Neuronal stem cell (in vitro differentiated cells): Measurements from ENCODE around the gene DHX34.

Source experiments
- DNase-seq: peaks from one replicate; pipeline ENCODE4 v3.0.0-alpha.2; 2013; ENCODE audit warnings: low spot score
- H2AFZ ChIP-seq: one replicate; pipeline ENCODE4 v1.6.1; 2013; ENCODE audit warnings: mild to moderate bottlenecking, low read length, inconsistent platforms
- H2AK5ac ChIP-seq: 2 replicates; pipeline ENCODE4 v1.6.1; 2013; ENCODE audit warnings: low read depth, mild to moderate bottlenecking, inconsistent platforms, low read length, moderate library complexity, mixed read lengths
- H2BK120ac ChIP-seq: 2 replicates; pipeline ENCODE4 v1.6.1; 2013; ENCODE audit warnings: low read depth, mild to moderate bottlenecking, inconsistent platforms, low read length, moderate library complexity, mixed read lengths
- H2BK12ac ChIP-seq: one replicate; pipeline ENCODE4 v1.6.1; 2013; ENCODE audit warnings: low read length, inconsistent platforms
- H2BK15ac ChIP-seq: 2 replicates; pipeline ENCODE4 v1.6.1; 2013; ENCODE audit warnings: mild to moderate bottlenecking, low read length, inconsistent platforms, mixed read lengths
- H2BK5ac ChIP-seq: one replicate; pipeline ENCODE4 v1.6.1; 2013; ENCODE audit warnings: inconsistent platforms, mild to moderate bottlenecking, low read length, moderate library complexity
- H3K14ac ChIP-seq: one replicate; pipeline ENCODE4 v1.6.1; 2013; ENCODE audit warnings: low read length, inconsistent platforms
- H3K18ac ChIP-seq: 2 replicates; pipeline ENCODE4 v1.6.1; 2013; ENCODE audit warnings: low read length, inconsistent platforms
- H3K23ac ChIP-seq: 2 replicates; pipeline ENCODE4 v1.6.1; 2013; ENCODE audit warnings: low read depth, mild to moderate bottlenecking, mixed read lengths, low read length, inconsistent platforms; ENCODE audit not compliant: poor library complexity
- H3K27ac ChIP-seq: replicated peaks from 3 replicates; pipeline ENCODE4 v1.5.1; 2013; ENCODE audit warnings: low read length, inconsistent platforms
- H3K27me3 ChIP-seq, 3 experiments: 2 replicates each; pipeline ENCODE4 v1.6.1; 2013; ENCODE audit warnings: low read length in 3 of 3, mild to moderate bottlenecking in 2 of 3, inconsistent platforms in 1 of 3, low read depth in 1 of 3, mixed read lengths in 1 of 3, moderate library complexity in 1 of 3; ENCODE audit not compliant: control insufficient read depth in 3 of 3, insufficient read depth in 3 of 3
- H3K36me3 ChIP-seq, 2 donors: replicated peaks in 1 of 2; 2 replicates each; pipeline ENCODE4 v1.6.1; 2013; ENCODE audit warnings: low read length in 2 of 2; ENCODE audit not compliant: control insufficient read depth in 2 of 2, insufficient read depth in 2 of 2
- H3K4ac ChIP-seq: 2 replicates; pipeline ENCODE4 v1.6.1; 2013; ENCODE audit warnings: inconsistent platforms, mild to moderate bottlenecking, low read length, moderate library complexity
- H3K4me1 ChIP-seq, 2 donors: 1 replicate in 1 of 2; 2 replicates in 1 of 2; pipeline ENCODE4 v1.6.1; 2013; ENCODE audit warnings: low read length in 2 of 2, low read depth in 1 of 2; ENCODE audit not compliant: control insufficient read depth in 2 of 2, insufficient read depth in 1 of 2
- H3K4me2 ChIP-seq: one replicate; pipeline ENCODE4 v1.6.1; 2013; ENCODE audit warnings: mild to moderate bottlenecking, low read length, inconsistent platforms; ENCODE audit not compliant: insufficient read depth, poor library complexity, severe bottlenecking
- H3K4me3 ChIP-seq, 2 donors: 2 replicates each; pipeline ENCODE4 v1.5.1; 2013; ENCODE audit warnings: low read length in 2 of 2, mild to moderate bottlenecking in 2 of 2, inconsistent platforms in 1 of 2, moderate library complexity in 1 of 2
- H3K79me1 ChIP-seq: one replicate; pipeline ENCODE4 v1.6.1; 2013; ENCODE audit warnings: low read depth, mild to moderate bottlenecking, inconsistent platforms, low read length, moderate library complexity
- H3K9ac ChIP-seq: one replicate; pipeline ENCODE4 v1.6.1; 2013; ENCODE audit warnings: mild to moderate bottlenecking, low read depth, low read length, inconsistent platforms; ENCODE audit not compliant: poor library complexity
- H3K9me3 ChIP-seq, 2 donors: replicated peaks in 1 of 2; 2 replicates each; pipeline versions ENCODE3 to v1.6.1; 2013; ENCODE audit warnings: low read length in 2 of 2, mild to moderate bottlenecking in 2 of 2, inconsistent platforms in 1 of 2, low read depth in 1 of 2, mixed read lengths in 1 of 2, moderate library complexity in 1 of 2; ENCODE audit not compliant: control insufficient read depth in 2 of 2, insufficient read depth in 1 of 2
- H4K8ac ChIP-seq: one replicate; pipeline ENCODE4 v1.6.1; 2013; ENCODE audit warnings: low read depth, mild to moderate bottlenecking, inconsistent platforms, low read length, moderate library complexity
- H4K91ac ChIP-seq: one replicate; pipeline ENCODE4 v1.6.1; 2013; ENCODE audit warnings: low read length, low read depth, mild to moderate bottlenecking, inconsistent platforms; ENCODE audit not compliant: poor library complexity
- WGBS, 2 donors: extraction: QIAGEN DNeasy Blood & Tissue Kit; methylation state at CpG; one replicate each; pipeline ENCODE4 v1.1.7; 2013; ENCODE audit warnings: missing lambda C conversion rate in 2 of 2, mixed read lengths in 1 of 2; ENCODE audit not compliant: insufficient read length in 2 of 2, insufficient replicate concordance in 1 of 2; ENCODE audit errors: extremely low coverage in 2 of 2; 5-methylcytosine and 5-hydroxymethylcytosine counted together

DHX34 gene

GRCh38 chr19:47417107-47417745 is 68.1 kb downstream of the DHX34 start:
- H3K27ac ChIP-seq, result no peak overlapping the region
- H2BK120ac ChIP-seq, result no peak overlapping the region
- H3K4ac ChIP-seq, result no peak overlapping the region
- H3K4me2 ChIP-seq, result peak overlapping the region; percentile 98
- no peak overlapping the region for H4K8ac ChIP-seq
- no peak overlapping the region for H4K91ac ChIP-seq
- no peak overlapping the region for H3K18ac ChIP-seq
- H3K9me3 ChIP-seq, result peaks cover 0 to 2% of the 10 kb centered on the region in 2 donors
- H3K4me1 ChIP-seq, result peaks cover 30 to 35% of the 10 kb centered on the region in 2 donors
- DNase-seq, result no peak
- no peak overlapping the region for H2BK15ac ChIP-seq
- H3K79me1 ChIP-seq, result peaks cover 9% of the 10 kb centered on the region
- H3K36me3 ChIP-seq, result peaks cover 12 to 36% of the 10 kb centered on the region in 2 donors
- no peak overlapping the region for H3K14ac ChIP-seq
- no peak overlapping the region for H2BK12ac ChIP-seq
- H2BK5ac ChIP-seq, result no peak overlapping the region
- WGBS, 2 donors, result no CpG with 5 or more reads among the region's 18 CpGs
- H3K23ac ChIP-seq, result no peak overlapping the region
- peak overlapping the region in 1 of 2 donors; percentile 53 for H3K4me3 ChIP-seq
- no peak overlapping the region for H2AK5ac ChIP-seq
- peaks cover 0 to 19% (median 0%) of the 10 kb centered on the region in 3 experiments for H3K27me3 ChIP-seq
- H2AFZ ChIP-seq, result no peak overlapping the region
- H3K9ac ChIP-seq, result peak overlapping the region; percentile 86

- Histone ChIP-seq H3K27ac (no peak overlapping the region), H3K9ac (peak overlapping the region; percentile 86), H3K23ac (peak overlapping the region; percentile 16), H4K8ac (no peak overlapping the region), H3K27me3 (peaks cover 0 to 25% (median 0%) of the 10 kb centered on the region in 3 experiments), H2BK15ac (peak overlapping the region; percentile 32), H3K9me3 (peaks cover 0 to 2% of the 10 kb centered on the region in 2 donors), H3K14ac (peak overlapping the region; percentile 32), H2AK5ac (peak overlapping the region; percentile 70), H2BK12ac (no peak overlapping the region), H3K36me3 (peaks cover 11 to 33% of the 10 kb centered on the region in 2 donors), H3K4ac (peak overlapping the region; percentile 78), H4K91ac (no peak overlapping the region), H3K4me2 (peak overlapping the region; percentile 98), H3K4me3 (peak overlapping the region; percentile 53 to 86), H3K79me1 (peaks cover 9% of the 10 kb centered on the region), H3K18ac (peak overlapping the region; percentile 90), H2AFZ (peak overlapping the region; percentile 65), H3K4me1 (peaks cover 38 to 42% of the 10 kb centered on the region in 2 donors), H2BK5ac (peak overlapping the region; percentile 32), H2BK120ac (peak overlapping the region; percentile 52)
- no CpG with 5 or more reads among the region's 34 CpGs for WGBS, 2 donors
- DNase-seq, result no peak
Measured at GRCh38 chr19:47417746-47418691, 68.9 kb downstream of the DHX34 start.

GRCh38 chr19:47418692-47419029 is 69.5 kb downstream of the DHX34 start:
- Histone ChIP-seq H3K4me3 (peak overlapping the region; percentile 53 to 86), H3K4me1 (peaks cover 44 to 46% of the 10 kb centered on the region in 2 donors), H3K9ac (peak overlapping the region; percentile 86), H4K8ac (no peak overlapping the region), H2BK120ac (peak overlapping the region; percentile 52), H3K36me3 (peaks cover 8 to 28% of the 10 kb centered on the region in 2 donors), H2BK5ac (peak overlapping the region; percentile 32), H4K91ac (no peak overlapping the region), H2BK12ac (no peak overlapping the region), H3K4ac (no peak overlapping the region), H2AFZ (peak overlapping the region; percentile 65), H3K4me2 (peak overlapping the region; percentile 98), H3K9me3 (peaks cover 0 to 2% of the 10 kb centered on the region in 2 donors), H3K23ac (peak overlapping the region; percentile 16), H2AK5ac (peak overlapping the region; percentile 70), H3K27me3 (peaks cover 0 to 25% (median 0%) of the 10 kb centered on the region in 3 experiments), H3K14ac (peak overlapping the region; percentile 21), H3K18ac (peak overlapping the region; percentile 89), H3K27ac (no peak overlapping the region), H3K79me1 (peaks cover 9% of the 10 kb centered on the region), H2BK15ac (peak overlapping the region; percentile 67)
- no peak for DNase-seq
- no CpG with 5 or more reads among the region's 9 CpGs for WGBS, 2 donors
